Tracheal epithelial cell (primary cell): ENCODE data around the gene ODAD3. TPM values are rescaled to one million over a fixed set of nuclear protein-coding genes. Genes with fewer than 3 reads are reported as not detected.

ENCODE experiments used
- total RNA-seq: library from RNA; depleted of rRNA; stranded (reverse); fragments of >200 nt; gene quantifications from 2 replicates; pipeline ENCODE4 v1.2.1, GENCODE V29; 2014

Gene ODAD3
- total RNA-seq: under 0.01 TPM in 1 of 2 replicates, not detected in the other

GRCh38 chr19:11435057-11435832 is at the start of gene ODAD3, which contains the start of gene PRKCSH:
Gene ODAD3 (minus strand): TSS chr19:11435121. CDS start chr19:11435016, 105 bp downstream.
Gene PRKCSH (plus strand): TSS chr19:11435635. CDS start chr19:11436118, 483 bp downstream.

GRCh38 chr19:11480715-11481533 is 46.0 kb upstream of the ODAD3 start, which contains the start of gene ELAVL3:
Gene ELAVL3 (minus strand): TSS chr19:11481046. CDS start chr19:11480608, 438 bp downstream.

GRCh38 chr19:11418549-11419506 is 16.1 kb downstream of the ODAD3 start, which contains the start of gene RGL3:
Gene RGL3 (minus strand): TSS chr19:11419314. CDS start chr19:11419278, 36 bp downstream.

DNA sequence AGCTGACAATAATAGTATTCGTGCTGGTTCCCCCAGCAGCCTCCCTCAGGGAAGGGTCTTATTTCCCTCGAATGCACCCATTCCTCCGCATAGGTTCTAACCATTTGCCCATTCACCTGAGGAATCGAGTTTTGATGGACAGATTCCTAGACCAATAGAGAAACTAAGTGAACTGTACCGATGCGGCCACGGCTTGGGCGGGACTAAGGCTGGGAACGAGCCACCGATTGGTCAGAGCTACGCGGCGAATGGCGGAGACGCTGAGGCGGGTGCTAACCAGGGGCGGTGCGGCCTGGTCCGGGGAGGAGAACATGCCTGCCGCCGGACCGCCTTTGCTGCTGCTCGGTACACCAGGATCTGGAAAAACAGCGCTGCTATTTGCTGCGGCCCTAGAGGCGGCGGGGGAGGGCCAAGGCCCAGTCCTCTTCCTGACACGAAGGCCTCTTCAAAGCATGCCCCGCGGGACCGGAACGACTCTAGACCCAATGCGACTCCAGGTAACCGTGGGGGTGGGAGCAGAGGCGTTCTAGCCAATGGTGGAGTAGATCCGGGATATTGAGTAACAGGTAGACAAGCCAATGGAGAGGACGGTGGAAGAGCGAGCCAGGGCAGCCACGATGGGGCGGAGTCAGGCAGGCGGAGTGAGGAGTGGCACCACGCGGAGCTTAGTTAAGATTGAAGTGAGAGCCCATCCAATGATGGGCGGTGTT is 60.3 kb downstream of the ODAD3 start, which contains the start of gene SWSAP1:
Gene SWSAP1, plus strand, starts transcription at position 234 of the 710 bp plus-strand sequence. Its CDS starts 15 bp downstream, at position 249.

Other genes with a start within 250 kb of the ODAD3 start
- gene KANK2, start 237.6 kb downstream of the ODAD3 start, total RNA-seq: 13.0 and 21.7 TPM in 2 replicates
- not detected in 2 replicates for gene ANGPTL8, start 195.5 kb downstream of the ODAD3 start, total RNA-seq
- 16.4 and 16.6 TPM in 2 replicates for gene DOCK6, start 172.6 kb downstream of the ODAD3 start, total RNA-seq
- gene TSPAN16, start 139.0 kb downstream of the ODAD3 start, total RNA-seq: not detected in 2 replicates
- 38.8 and 42.9 TPM in 2 replicates for gene RAB3D, start 95.5 kb downstream of the ODAD3 start, total RNA-seq
- 128 and 178 TPM in 2 replicates for gene TMEM205, start 88.9 kb downstream of the ODAD3 start, total RNA-seq
- 6.7 and 8.1 TPM in 2 replicates for gene CCDC159, start 88.6 kb downstream of the ODAD3 start, total RNA-seq
- 4.1 and 5.3 TPM in 2 replicates for gene PLPPR2, start 79.7 kb downstream of the ODAD3 start, total RNA-seq
- gene SWSAP1, start 60.5 kb downstream of the ODAD3 start, total RNA-seq: 0.21 and 0.72 TPM in 2 replicates
- 0.85 and 0.96 TPM in 2 replicates for gene EPOR, start 50.8 kb downstream of the ODAD3 start, total RNA-seq
- gene RGL3, start 15.8 kb downstream of the ODAD3 start, total RNA-seq: 1.4 TPM in 1 of 2 replicates, not detected in the other
- 107 TPM in 2 replicates for gene PRKCSH, start 514 bp upstream of the ODAD3 start, total RNA-seq
- gene ELAVL3, start 45.9 kb upstream of the ODAD3 start, total RNA-seq: not detected in 2 replicates
- 6.6 and 11.1 TPM in 2 replicates for gene ZNF653, start 70.7 kb upstream of the ODAD3 start, total RNA-seq
- 41.2 and 71.0 TPM in 2 replicates for gene ECSIT, start 94.0 kb upstream of the ODAD3 start, total RNA-seq
- 1.7 TPM in 1 of 2 replicates, not detected in the other for gene CNN1, start 103.7 kb upstream of the ODAD3 start, total RNA-seq
- gene ELOF1, start 124.1 kb upstream of the ODAD3 start, total RNA-seq: 27.1 and 28.9 TPM in 2 replicates
- gene ACP5, start 142.5 kb upstream of the ODAD3 start, total RNA-seq: 46.7 and 66.5 TPM in 2 replicates
- gene ZNF627, start 162.4 kb upstream of the ODAD3 start, total RNA-seq: 22.6 and 24.6 TPM in 2 replicates